Central memory CD8-positive, alpha-beta T cell (primary cell): Measurements from ENCODE around the gene TAF1B.
"Not testable (repeated sequence)": the region's sequence is repeated elsewhere in the genome, so short reads cannot be mapped to it uniquely, and the experiment has no call there.

ENCODE experiments used
- ATAC-seq: fragments of 150-1000 bp; cut with Tn5 transposase; replicated peaks from 2 replicates; pipeline ENCODE4 v1.10.0; 2022; ENCODE audit warnings: mild to moderate bottlenecking, moderate FRiP score, moderate number of reproducible peaks; ENCODE audit not compliant: poor library complexity, severe bottlenecking; ENCODE audit errors: extremely low read depth
- DNase-seq, 2 donors: peaks; one replicate each; pipeline ENCODE4 v3.0.0; 2021; ENCODE audit warnings: low spot score in 2 of 2
- H3K27ac Mint-ChIP-seq: one replicate; pipeline ENCODE4 v1.8.0; 2022; ENCODE audit warnings: low read depth, mild to moderate bottlenecking, moderate library complexity, mixed read lengths
- H3K27me3 Mint-ChIP-seq: one replicate; pipeline ENCODE4 v1.8.0; 2022; ENCODE audit warnings: mixed read lengths
- H3K36me3 Mint-ChIP-seq: one replicate; pipeline ENCODE4 v1.8.0; 2022; ENCODE audit warnings: mild to moderate bottlenecking, moderate library complexity, mixed read lengths; ENCODE audit not compliant: insufficient read depth
- H3K4me1 Mint-ChIP-seq: one replicate; pipeline ENCODE4 v1.8.0; 2022; ENCODE audit warnings: mixed read lengths
- H3K4me3 Mint-ChIP-seq: one replicate; pipeline ENCODE4 v1.8.0; 2022; ENCODE audit warnings: mild to moderate bottlenecking, moderate library complexity, mixed read lengths
- H3K9me3 Mint-ChIP-seq: one replicate; pipeline ENCODE4 v1.8.0; 2022; ENCODE audit warnings: mixed read lengths

Gene TAF1B

DNA sequence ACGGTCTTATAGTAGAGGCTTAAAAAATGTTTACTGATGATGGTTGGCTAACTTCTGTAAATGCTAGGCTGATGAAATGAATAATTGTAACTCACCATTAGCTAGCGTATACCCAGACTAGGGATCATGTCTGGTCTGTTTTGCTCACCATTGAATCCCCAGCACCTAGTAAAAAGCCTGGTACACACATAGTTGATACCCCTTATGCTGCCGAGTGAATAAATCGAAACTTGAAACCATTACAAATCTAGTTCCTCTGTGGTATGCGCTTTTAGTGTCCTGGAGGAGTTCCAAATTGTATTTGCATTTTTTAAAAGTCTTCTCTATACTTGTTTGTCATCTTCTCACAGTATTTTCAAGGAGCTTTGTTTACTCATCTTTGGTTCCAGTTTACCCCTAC lies 1.3 kb downstream of the TAF1B start:
- ATAC-seq (no peak), DNase-seq (no peak)
- Mint-ChIP-seq H3K27me3 (no peaks in the 10 kb centered on the region), H3K4me1 (peaks cover 53% of the 10 kb centered on the region), H3K9me3 (no peaks in the 10 kb centered on the region), H3K27ac (peak overlapping the region; percentile 98), H3K4me3 (peak overlapping the region; percentile 98), H3K36me3 (peaks cover 30% of the 10 kb centered on the region)

- H3K9me3 Mint-ChIP-seq, result no peaks in the 10 kb centered on the region
- ATAC-seq, result no peak
- peaks cover 53% of the 10 kb centered on the region for H3K4me1 Mint-ChIP-seq
- peaks cover 43% of the 10 kb centered on the region for H3K36me3 Mint-ChIP-seq
- no peaks in the 10 kb centered on the region for H3K27me3 Mint-ChIP-seq
- no peak overlapping the region for H3K27ac Mint-ChIP-seq
- H3K4me3 Mint-ChIP-seq, result peak overlapping the region; percentile 21
- DNase-seq, result no peak
Measured at GRCh38 chr2:9846554-9846953, 3.3 kb downstream of the TAF1B start.

DNA sequence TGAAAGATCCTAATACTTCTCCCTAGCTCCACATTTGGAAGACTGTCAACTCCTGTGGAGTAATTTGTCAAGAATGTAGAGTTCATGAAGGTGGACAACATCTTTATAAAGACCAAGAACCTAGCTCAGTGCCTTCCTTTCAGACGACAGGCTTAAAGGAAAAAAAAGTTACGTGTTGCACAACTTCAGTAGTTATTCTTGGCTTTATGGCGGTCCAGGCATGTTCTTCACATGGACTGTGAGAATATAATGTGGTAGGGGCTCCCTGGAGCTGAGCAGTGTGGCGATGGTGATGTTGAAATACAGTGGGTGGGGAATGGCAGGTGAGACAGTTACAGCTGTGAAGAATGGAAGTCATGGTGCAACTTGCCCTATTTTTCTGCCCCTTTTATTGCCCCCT lies 3.9 kb downstream of the TAF1B start:
- Mint-ChIP-seq H3K4me1 (peaks cover 53% of the 10 kb centered on the region), H3K36me3 (peaks cover 46% of the 10 kb centered on the region), H3K27me3 (no peaks in the 10 kb centered on the region), H3K4me3 (no peak overlapping the region), H3K27ac (no peak overlapping the region), H3K9me3 (no peaks in the 10 kb centered on the region)
- no peak for DNase-seq
- ATAC-seq, result no peak

- ATAC-seq, result no peak
- Mint-ChIP-seq H3K27ac (no peak overlapping the region), H3K9me3 (peaks cover 6% of the 10 kb centered on the region), H3K27me3 (no peaks in the 10 kb centered on the region), H3K36me3 (peaks cover 58% of the 10 kb centered on the region), H3K4me3 (no peak overlapping the region), H3K4me1 (peaks cover 3% of the 10 kb centered on the region)
- DNase-seq, result no peak
Measured at GRCh38 chr2:9852881-9853280, 9.6 kb downstream of the TAF1B start.

GRCh38 chr2:9857814-9858729 lies 14.8 kb downstream of the TAF1B start:
- Mint-ChIP-seq H3K4me3 (no peak overlapping the region), H3K4me1 (peaks cover 11% of the 10 kb centered on the region), H3K27ac (no peak overlapping the region), H3K27me3 (no peaks in the 10 kb centered on the region), H3K9me3 (peaks cover 12% of the 10 kb centered on the region), H3K36me3 (peaks cover 35% of the 10 kb centered on the region)
- ATAC-seq (no peak), DNase-seq (no peak)

GRCh38 chr2:9858730-9859068 lies 15.4 kb downstream of the TAF1B start:
- DNase-seq (no peak), ATAC-seq (no peak)
- Mint-ChIP-seq H3K36me3 (peaks cover 30% of the 10 kb centered on the region), H3K27ac (no peak overlapping the region), H3K27me3 (no peaks in the 10 kb centered on the region), H3K4me3 (no peak overlapping the region), H3K9me3 (peaks cover 14% of the 10 kb centered on the region), H3K4me1 (peaks cover 11% of the 10 kb centered on the region)

DNA sequence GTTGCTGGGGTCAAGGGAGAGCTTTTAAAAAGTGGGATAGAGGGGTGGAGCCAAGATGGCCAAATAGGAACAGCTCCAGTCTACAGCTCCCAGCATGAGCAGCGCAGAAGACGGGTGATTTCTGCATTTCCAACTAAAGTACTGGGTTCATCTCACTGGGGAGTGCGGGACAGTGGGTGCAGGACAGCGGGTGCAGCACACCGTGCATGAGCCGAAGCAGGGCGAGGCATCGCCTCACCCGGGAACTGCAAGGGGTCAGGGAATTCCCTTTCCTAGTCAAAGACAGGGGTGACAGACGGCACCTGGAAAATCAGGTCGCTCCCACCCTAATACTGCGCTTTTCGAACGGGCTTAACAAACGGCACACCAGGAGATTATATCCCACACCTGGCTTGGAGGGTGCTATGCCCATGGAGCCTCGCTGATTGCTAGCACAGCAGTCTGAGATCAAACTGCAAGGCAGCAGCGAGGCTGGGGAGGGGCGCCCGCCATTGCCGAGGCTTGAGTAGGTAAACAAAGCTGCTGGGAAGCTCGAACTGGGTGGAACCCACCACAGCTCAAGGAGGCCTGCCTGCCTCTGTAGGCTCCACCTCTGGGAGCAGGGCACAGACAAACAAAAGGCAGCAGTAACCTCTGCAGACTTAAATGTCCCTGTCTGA lies 17.8 kb downstream of the TAF1B start:
- peaks cover 11% of the 10 kb centered on the region for H3K4me1 Mint-ChIP-seq
- not testable (repeated sequence) for DNase-seq, H3K27ac Mint-ChIP-seq, H3K4me3 Mint-ChIP-seq, H3K27me3 Mint-ChIP-seq, ATAC-seq
- H3K9me3 Mint-ChIP-seq, result peaks cover 17% of the 10 kb centered on the region
- H3K36me3 Mint-ChIP-seq, result peaks cover 24% of the 10 kb centered on the region

- Mint-ChIP-seq H3K27ac (no peak overlapping the region), H3K27me3 (no peaks in the 10 kb centered on the region), H3K4me3 (no peak overlapping the region), H3K36me3 (peaks cover 8% of the 10 kb centered on the region), H3K4me1 (peaks cover 6% of the 10 kb centered on the region), H3K9me3 (peaks cover 5% of the 10 kb centered on the region)
- DNase-seq (no peak), ATAC-seq (no peak)
Measured at GRCh38 chr2:9867881-9868280, 24.6 kb downstream of the TAF1B start.

GRCh38 chr2:9873337-9873736 lies 30.1 kb downstream of the TAF1B start:
- DNase-seq, result no peak
- Mint-ChIP-seq H3K4me1 (peaks cover 11% of the 10 kb centered on the region), H3K27me3 (no peaks in the 10 kb centered on the region), H3K9me3 (no peaks in the 10 kb centered on the region), H3K27ac (peak overlapping the region; percentile 14), H3K36me3 (peaks cover 25% of the 10 kb centered on the region), H3K4me3 (no peak overlapping the region)
- no peak for ATAC-seq

DNA sequence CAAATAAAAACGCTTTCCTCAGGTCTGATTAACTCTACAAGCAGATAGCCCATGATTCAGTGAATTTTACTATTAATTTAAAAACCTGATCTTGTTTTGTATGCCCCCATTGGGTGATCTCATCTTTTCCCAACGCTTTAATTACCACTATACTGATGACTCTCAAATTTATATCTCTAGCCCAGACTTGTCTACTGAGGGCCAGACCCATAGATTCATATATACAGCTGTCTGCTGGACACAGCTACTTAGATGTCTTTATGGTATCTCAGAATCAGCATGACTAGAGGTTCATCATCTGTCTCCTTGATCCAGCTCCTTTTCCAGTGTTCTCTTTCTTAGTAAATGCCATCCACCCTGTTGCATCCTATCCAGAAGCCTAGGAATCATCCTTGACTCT lies 33.8 kb downstream of the TAF1B start:
- no peaks in the 10 kb centered on the region for H3K27me3 Mint-ChIP-seq
- H3K4me3 Mint-ChIP-seq, result no peak overlapping the region
- peaks cover 33% of the 10 kb centered on the region for H3K36me3 Mint-ChIP-seq
- no peaks in the 10 kb centered on the region for H3K9me3 Mint-ChIP-seq
- ATAC-seq, result no peak
- peak overlapping the region; percentile 8 for H3K27ac Mint-ChIP-seq
- H3K4me1 Mint-ChIP-seq, result peaks cover 11% of the 10 kb centered on the region
- no peak for DNase-seq

- Mint-ChIP-seq H3K36me3 (peaks cover 31% of the 10 kb centered on the region), H3K27ac (peak overlapping the region; percentile 8)
Measured at GRCh38 chr2:9877726-9878125, 34.5 kb downstream of the TAF1B start.

GRCh38 chr2:9879455-9880194 lies 36.4 kb downstream of the TAF1B start:
- H3K36me3 Mint-ChIP-seq, result peaks cover 22% of the 10 kb centered on the region
- ATAC-seq (no peak), DNase-seq (no peak)
- H3K9me3 Mint-ChIP-seq, result no peaks in the 10 kb centered on the region
- H3K27me3 Mint-ChIP-seq, result no peaks in the 10 kb centered on the region
- no peak overlapping the region for H3K27ac Mint-ChIP-seq
- no peak overlapping the region for H3K4me3 Mint-ChIP-seq
- H3K4me1 Mint-ChIP-seq, result no peaks in the 10 kb centered on the region

More at GRCh38 chr2:9877726-9878125, 34.5 kb downstream of the TAF1B start:
- no peak overlapping the region for H3K4me3 Mint-ChIP-seq
- H3K4me1 Mint-ChIP-seq, result peaks cover 11% of the 10 kb centered on the region
- no peak for ATAC-seq
- no peaks in the 10 kb centered on the region for H3K27me3 Mint-ChIP-seq
- DNase-seq, result no peak
- no peaks in the 10 kb centered on the region for H3K9me3 Mint-ChIP-seq
